Natural killer cell (primary cell): Measurements from ENCODE around the gene CXCL12. TPM values are rescaled to one million over a fixed set of nuclear protein-coding genes. Genes with fewer than 3 reads are reported as not detected.

Experiments used
- ATAC-seq, 3 donors: fragments of 150-1000 bp in 2 of 3; fragments of 200-7000 bp in 1 of 3; cut with Tn5 transposase; 1 replicate in 1 of 3; 2 replicates in 2 of 3; pipeline ENCODE4 v1.10.0; 2021; ENCODE audit warnings: mild to moderate bottlenecking in 2 of 3, moderate library complexity in 2 of 3
- DNase-seq, 2 donors: peaks; one replicate each; pipeline versions ENCODE4 v3.0.0 to v3.0.0-alpha.2; 2013 to 2021; ENCODE audit warnings: mixed read lengths in 1 of 2
- H3K27ac ChIP-seq: one replicate; pipeline ENCODE4 v1.5.1; 2013; ENCODE audit warnings: mild to moderate bottlenecking, low read length
- H3K27me3 ChIP-seq: one replicate; pipeline ENCODE4 v1.6.1; 2013; ENCODE audit warnings: low read length; ENCODE audit not compliant: control insufficient read depth, insufficient read depth
- H3K36me3 ChIP-seq: one replicate; pipeline ENCODE4 v1.6.1; 2013; ENCODE audit warnings: low read length; ENCODE audit not compliant: control insufficient read depth, insufficient read depth
- H3K4me1 ChIP-seq: one replicate; pipeline ENCODE4 v1.6.1; 2013; ENCODE audit warnings: low read length; ENCODE audit not compliant: control insufficient read depth, insufficient read depth
- H3K4me3 ChIP-seq: one replicate; pipeline ENCODE4 v1.5.1; 2013; ENCODE audit warnings: low read length
- H3K9me3 ChIP-seq: one replicate; pipeline ENCODE4 v1.6.1; 2013; ENCODE audit warnings: low read length; ENCODE audit not compliant: control insufficient read depth, insufficient read depth
- H3K27ac Mint-ChIP-seq, 2 donors: one replicate each; pipeline ENCODE4 v1.8.0; 2022; ENCODE audit warnings: mild to moderate bottlenecking in 2 of 2, mixed read lengths in 2 of 2, moderate library complexity in 1 of 2
- H3K27me3 Mint-ChIP-seq, 2 donors: one replicate each; pipeline ENCODE4 v1.8.0; 2022; ENCODE audit warnings: low read depth in 2 of 2, mixed read lengths in 2 of 2
- H3K36me3 Mint-ChIP-seq: one replicate; pipeline ENCODE4 v1.8.0; 2022; ENCODE audit warnings: mixed read lengths
- H3K4me1 Mint-ChIP-seq, 2 donors: one replicate each; pipeline ENCODE4 v1.8.0; 2022; ENCODE audit warnings: mixed read lengths in 2 of 2
- H3K4me3 Mint-ChIP-seq: one replicate; pipeline ENCODE4 v1.8.0; 2022; ENCODE audit warnings: mild to moderate bottlenecking, moderate library complexity, mixed read lengths
- H3K9me3 Mint-ChIP-seq, 2 donors: one replicate each; pipeline ENCODE4 v1.8.0; 2022; ENCODE audit warnings: mixed read lengths in 2 of 2
- CTCF ChIP-seq: fragments of 200-600 bp; IDR thresholded peaks from one replicate; pipeline ENCODE4 v1.8.0; 2022; ENCODE audit warnings: antibody characterized with exemption
- WGBS: methylation state at CpG from one replicate; pipeline ENCODE4 v1.1.7; 2013; ENCODE audit warnings: missing lambda C conversion rate; ENCODE audit not compliant: insufficient coverage; 5-methylcytosine and 5-hydroxymethylcytosine counted together
- intact Hi-C: fragments of 100-400 bp; cut with micrococcal nuclease; formaldehyde crosslinking; loops from one replicate; pipeline ENCODE4 v1.14.2; 2022
- total RNA-seq, 4 donors: library from RNA; stranded (reverse); fragments of 120-200 nt in 1 of 4; gene quantifications; one replicate each; pipeline versions ENCODE4 v1.2.3 to v1.2.4, GENCODE V29; 2013 to 2022

The CXCL12 gene
- total RNA-seq, 3 donors from 2014 or later (not counting 1 experiment from before 2014, with no cell fraction given), result not detected

- no peak for TF ChIP-seq CTCF
- ATAC-seq (no peak), DNase-seq (no peak)
- no peaks in the 10 kb centered on the region for H3K36me3 Mint-ChIP-seq
- Histone ChIP-seq H3K9me3 (no peaks in the 10 kb centered on the region), H3K36me3 (no peaks in the 10 kb centered on the region), H3K4me1 (no peaks in the 10 kb centered on the region), H3K27ac (no peak overlapping the region), H3K4me3 (no peak overlapping the region), H3K27me3 (no peaks in the 10 kb centered on the region)
- H3K27me3 Mint-ChIP-seq, result peaks cover 4 to 12% of the 10 kb centered on the region in 2 donors
- no peaks in the 10 kb centered on the region for H3K9me3 Mint-ChIP-seq
- no peaks in the 10 kb centered on the region for H3K4me1 Mint-ChIP-seq
- H3K4me3 Mint-ChIP-seq, result no peak overlapping the region
- no peak overlapping the region for H3K27ac Mint-ChIP-seq
- 87% methylated on average over 27 of the region's 27 CpGs for WGBS
- intact Hi-C loops, result no loop called here
These were observed 11.4 kb downstream of the CXCL12 start for GRCh38 chr10:44373341-44373995.

GRCh38 chr10:44372181-44372580 lies 12.7 kb downstream of the CXCL12 start:
- no peaks in the 10 kb centered on the region for H3K9me3 Mint-ChIP-seq
- no peaks in the 10 kb centered on the region for H3K36me3 ChIP-seq
- DNase-seq (no peak), ATAC-seq (no peak)
- no peak overlapping the region for H3K27ac ChIP-seq
- H3K27ac Mint-ChIP-seq, result no peak overlapping the region
- intact Hi-C loops, result no loop called here
- H3K36me3 Mint-ChIP-seq, result no peaks in the 10 kb centered on the region
- H3K4me1 Mint-ChIP-seq, result no peaks in the 10 kb centered on the region
- H3K27me3 ChIP-seq, result no peaks in the 10 kb centered on the region
- WGBS, result 94% methylated on average over 5 of the region's 5 CpGs
- H3K9me3 ChIP-seq, result no peaks in the 10 kb centered on the region
- no peak overlapping the region for H3K4me3 ChIP-seq
- H3K4me3 Mint-ChIP-seq, result no peak overlapping the region
- peaks cover 4 to 14% of the 10 kb centered on the region in 2 donors for H3K27me3 Mint-ChIP-seq
- no peaks in the 10 kb centered on the region for H3K4me1 ChIP-seq
- TF ChIP-seq CTCF, result no peak

- no peaks in the 10 kb centered on the region for H3K36me3 Mint-ChIP-seq
- H3K27me3 ChIP-seq, result no peaks in the 10 kb centered on the region
- 76% methylated on average over 10 of the region's 10 CpGs for WGBS
These were observed 14.1 kb downstream of the CXCL12 start for GRCh38 chr10:44370731-44371248.

More at GRCh38 chr10:44370731-44371248, 14.1 kb downstream of the CXCL12 start:
- H3K4me1 ChIP-seq, result no peaks in the 10 kb centered on the region
- no peak overlapping the region for H3K4me3 ChIP-seq
- no peak overlapping the region for H3K4me3 Mint-ChIP-seq
- H3K27ac Mint-ChIP-seq, result no peak overlapping the region
- H3K36me3 ChIP-seq, result no peaks in the 10 kb centered on the region
- TF ChIP-seq CTCF, result no peak
- H3K27ac ChIP-seq, result no peak overlapping the region
- no peaks in the 10 kb centered on the region for H3K4me1 Mint-ChIP-seq
- no peak for ATAC-seq
- H3K27me3 Mint-ChIP-seq, result peaks cover 0 to 14% of the 10 kb centered on the region in 2 donors
- intact Hi-C loops, result no loop called here
- H3K9me3 Mint-ChIP-seq, result no peaks in the 10 kb centered on the region
- no peak for DNase-seq
- H3K9me3 ChIP-seq, result no peaks in the 10 kb centered on the region
